Mesenteric fat pad (tissue), 1 donor: ENCODE results near the gene LRMDA. TPM values are rescaled to one million over a fixed set of nuclear protein-coding genes. Genes with fewer than 3 reads are reported as not detected.

Experiments used
- microRNA-seq: library from miRNA; unstranded; fragments of <30 nt; microRNA quantifications from one replicate; pipeline ENCODE4 v1.2.0, GENCODE V29; 2020; ENCODE audit warnings: borderline number of aligned reads
- total RNA-seq: library from RNA; stranded (reverse); fragmentation: NEBNext Ultra II Directional; extraction: Animal tissue kit (Norgen Biotek cat#: 25700); gene quantifications from one replicate; pipeline ENCODE4 v1.2.1, GENCODE V29; 2021
- donor health status: DM: yes; HTN: yes; CAD: no.

LRMDA gene
- total RNA-seq, 1 donor from 2014 or later, result 26.6 TPM

Small RNA genes lying within 50 kb of the gene (microRNA-seq; reads per million reads assigned to microRNA genes)
- not detected for gene MIR606

Other genes with a start within 250 kb of the LRMDA start
- 164 TPM for gene VDAC2, start 220.8 kb upstream of the LRMDA start, total RNA-seq
- 19.6 TPM for gene COMTD1, start 195.7 kb upstream of the LRMDA start, total RNA-seq
- 16.8 TPM for gene ZNF503, start 29.9 kb upstream of the LRMDA start, total RNA-seq